22Rv1 (cell line): Measurements from ENCODE around the gene ENTR1.

Experiments
- H3K27ac ChIP-seq: fragments of 450-650 bp; 2 replicates; pipeline ENCODE4 v1.5.1; 2017
- CTCF ChIP-seq: fragments of 450-650 bp; IDR thresholded peaks from 2 replicates; pipeline ENCODE4 v1.5.1; 2017; ENCODE audit warnings: mild to moderate bottlenecking
- ZFX ChIP-seq: fragments of 450-650 bp; IDR thresholded peaks from 2 replicates; pipeline ENCODE4 v1.6.1; 2017; ENCODE audit warnings: antibody characterized with exemption, borderline replicate concordance

ENTR1 gene

GRCh38 chr9:136410500-136411287, at the start of gene ENTR1, which contains the start of gene PMPCA:
ENTR1 (minus strand) TSS chr9:136410614; CDS start chr9:136410397, 217 bp downstream.
PMPCA (plus strand) TSS chr9:136410658; CDS start chr9:136410669, 11 bp downstream.
- no peak for TF ChIP-seq CTCF
- TF ChIP-seq ZFX, result no peak
- peak within 1 kb of the TSS; percentile 70 for H3K27ac ChIP-seq

- TF ChIP-seq ZFX (no peak), CTCF (no peak)
- H3K27ac ChIP-seq, result no peak overlapping the region
Observed at GRCh38 chr9:136459425-136459824, 49.0 kb upstream of the ENTR1 start.

- no peak overlapping the region for H3K27ac ChIP-seq
- TF ChIP-seq CTCF, result no peak
- TF ChIP-seq ZFX, result no peak
Observed at GRCh38 chr9:136457326-136457725, 46.9 kb upstream of the ENTR1 start.

- no peak for TF ChIP-seq CTCF
- no peak for TF ChIP-seq ZFX
- H3K27ac ChIP-seq, result no peak overlapping the region
Observed at GRCh38 chr9:136456258-136456657, 45.8 kb upstream of the ENTR1 start.

GRCh38 chr9:136455043-136456002, 44.9 kb upstream of the ENTR1 start:
- TF ChIP-seq ZFX, result no peak
- TF ChIP-seq CTCF, result no peak
- no peak overlapping the region for H3K27ac ChIP-seq

- TF ChIP-seq CTCF, result no peak
- no peak for TF ChIP-seq ZFX
- no peak overlapping the region for H3K27ac ChIP-seq
Observed at GRCh38 chr9:136454026-136454796, 43.8 kb upstream of the ENTR1 start.
